WERI-Rb-1 (cell line): ENCODE measurements around the gene WDPCP.
"Not testable (repeated sequence)": the region's sequence is repeated elsewhere in the genome, so short reads cannot be mapped to it uniquely, and the experiment has no call there.

Experiments
- DNase-seq: peaks from one replicate; pipeline ENCODE4 v3.0.0-alpha.2; 2020
- H3K27ac ChIP-seq: fragments of 250-450 bp; sonication (Bioruptor Pico); 2 replicates; pipeline ENCODE4 v1.5.1; 2020; ENCODE audit warnings: mild to moderate bottlenecking, moderate library complexity
- H3K27me3 ChIP-seq: fragments of 250-450 bp; sonication (Bioruptor Pico); 2 replicates; pipeline ENCODE4 v1.5.1; 2021; ENCODE audit warnings: mild to moderate bottlenecking, low read depth, moderate library complexity; ENCODE audit not compliant: insufficient read depth, severe bottlenecking
- H3K36me3 ChIP-seq: fragments of 250-450 bp; sonication (Bioruptor Pico); 2 replicates; pipeline ENCODE4 v1.5.1; 2020; ENCODE audit warnings: mild to moderate bottlenecking, moderate library complexity
- H3K4me3 ChIP-seq: 2 replicates; pipeline ENCODE4 v1.5.1; 2011; ENCODE audit warnings: low read depth, mild to moderate bottlenecking, control low read depth, low read length
- H3K9me3 ChIP-seq: fragments of 250-450 bp; sonication (Bioruptor Pico); 2 replicates; pipeline ENCODE4 v1.5.1; 2021; ENCODE audit warnings: mild to moderate bottlenecking, moderate library complexity; ENCODE audit not compliant: severe bottlenecking
- CTCF ChIP-seq: IDR thresholded peaks from 2 replicates; pipeline ENCODE4 v1.5.1; 2011; ENCODE audit warnings: low read depth, mild to moderate bottlenecking, control low read depth, inconsistent platforms, low read length

Gene WDPCP

GRCh38 chr2:63326473-63326872, 261.8 kb downstream of the WDPCP start:
- no peak for DNase-seq
- no peak for TF ChIP-seq CTCF
- H3K4me3 ChIP-seq = no peak overlapping the region
- no peak overlapping the region for H3K27ac ChIP-seq
- H3K9me3 ChIP-seq = no peaks in the 10 kb centered on the region
- H3K27me3 ChIP-seq = no peaks in the 10 kb centered on the region
- no peaks in the 10 kb centered on the region for H3K36me3 ChIP-seq

DNA sequence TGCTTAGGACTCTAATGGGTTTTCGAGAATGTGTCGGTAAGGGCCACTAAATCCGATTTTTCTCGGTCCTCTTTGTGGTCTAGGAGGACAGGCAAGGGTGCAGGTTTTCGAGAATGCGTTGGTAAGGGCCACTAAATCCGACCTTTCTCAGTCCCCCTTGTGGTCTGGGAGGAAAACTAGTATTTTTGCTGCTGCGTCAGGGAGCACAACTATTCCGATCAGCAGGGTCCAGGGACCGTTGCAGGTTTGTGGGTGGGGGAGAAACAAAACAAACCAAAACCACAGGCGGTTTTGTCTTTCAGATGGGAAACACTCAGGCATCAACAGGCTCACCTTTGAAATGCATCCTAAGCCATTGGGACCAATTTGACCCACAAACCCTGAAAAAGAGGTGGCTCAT, 264.6 kb downstream of the WDPCP start:
- H3K4me3 ChIP-seq, H3K36me3 ChIP-seq, H3K9me3 ChIP-seq, H3K27ac ChIP-seq, DNase-seq, H3K27me3 ChIP-seq: not testable (repeated sequence)

- DNase-seq, H3K27ac ChIP-seq, H3K4me3 ChIP-seq, H3K36me3 ChIP-seq, H3K27me3 ChIP-seq, H3K9me3 ChIP-seq: not testable (repeated sequence)
Measured at GRCh38 chr2:63321973-63322372, 266.3 kb downstream of the WDPCP start.

DNA sequence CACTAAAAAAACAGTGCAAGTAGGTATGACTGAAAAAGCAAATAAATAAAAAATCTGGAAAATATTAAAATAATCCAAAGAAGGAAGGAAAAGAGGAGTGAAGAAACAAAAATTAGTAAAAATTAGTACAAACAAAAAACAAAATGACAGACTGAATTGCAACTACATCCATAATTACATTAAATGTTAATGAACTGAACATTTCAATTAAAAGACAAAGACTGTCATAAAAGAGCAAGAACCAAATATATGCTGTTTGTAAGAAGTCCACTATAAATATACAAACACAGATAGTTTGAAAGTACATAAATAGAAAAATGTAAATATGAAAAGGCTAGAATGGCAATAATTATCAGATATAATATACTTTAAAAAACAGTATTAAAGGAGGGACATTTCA, 267.6 kb downstream of the WDPCP start:
- H3K9me3 ChIP-seq = no peaks in the 10 kb centered on the region
- H3K27ac ChIP-seq = no peak overlapping the region
- no peak for TF ChIP-seq CTCF
- H3K36me3 ChIP-seq = no peaks in the 10 kb centered on the region
- no peak overlapping the region for H3K4me3 ChIP-seq
- no peaks in the 10 kb centered on the region for H3K27me3 ChIP-seq
- no peak for DNase-seq

GRCh38 chr2:63310614-63311013, 277.7 kb downstream of the WDPCP start:
- TF ChIP-seq CTCF = no peak
- Histone ChIP-seq H3K9me3 (peaks cover 5% of the 10 kb centered on the region), H3K4me3 (no peak overlapping the region), H3K36me3 (no peaks in the 10 kb centered on the region), H3K27me3 (no peaks in the 10 kb centered on the region), H3K27ac (no peak overlapping the region)
- DNase-seq = no peak

- Histone ChIP-seq H3K4me3 (no peak overlapping the region), H3K27me3 (no peaks in the 10 kb centered on the region), H3K27ac (no peak overlapping the region), H3K9me3 (peaks cover 24% of the 10 kb centered on the region), H3K36me3 (no peaks in the 10 kb centered on the region)
- no peak for TF ChIP-seq CTCF
- no peak for DNase-seq
Measured at GRCh38 chr2:63301481-63301880, 286.8 kb downstream of the WDPCP start.

DNA sequence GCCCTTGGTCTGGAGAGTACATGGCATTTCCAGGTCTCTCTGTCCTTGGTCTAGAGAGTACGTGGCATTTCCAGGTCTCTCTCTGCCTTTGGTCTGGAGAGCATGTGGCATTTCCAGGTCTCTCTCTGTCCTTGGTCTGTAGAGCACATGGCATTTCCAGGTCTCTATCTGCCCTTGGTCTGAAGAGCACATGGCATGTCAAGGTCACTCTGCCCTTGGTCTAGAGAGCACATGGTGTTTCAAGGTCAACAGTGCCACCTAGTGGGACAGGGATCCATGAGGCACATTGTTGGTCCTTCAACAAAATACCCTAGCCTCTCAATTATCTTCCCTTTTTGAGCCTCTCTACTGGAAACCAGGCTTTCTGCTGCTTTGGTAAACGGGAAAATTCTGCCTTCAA, 287.4 kb downstream of the WDPCP start:
- H3K9me3 ChIP-seq = peaks cover 24% of the 10 kb centered on the region
- no peaks in the 10 kb centered on the region for H3K36me3 ChIP-seq
- no peaks in the 10 kb centered on the region for H3K27me3 ChIP-seq
- DNase-seq = no peak
- peak; percentile 26; the same call in 1 of the 2 replicates for TF ChIP-seq CTCF
- no peak overlapping the region for H3K27ac ChIP-seq
- H3K4me3 ChIP-seq = no peak overlapping the region
